ENCODE results near the gene PPP2R2C.

Gene PPP2R2C

GRCh38 chr4:6324999-6325787, 147.2 kb downstream of the PPP2R2C start:
- no peak for DNase-seq

DNA sequence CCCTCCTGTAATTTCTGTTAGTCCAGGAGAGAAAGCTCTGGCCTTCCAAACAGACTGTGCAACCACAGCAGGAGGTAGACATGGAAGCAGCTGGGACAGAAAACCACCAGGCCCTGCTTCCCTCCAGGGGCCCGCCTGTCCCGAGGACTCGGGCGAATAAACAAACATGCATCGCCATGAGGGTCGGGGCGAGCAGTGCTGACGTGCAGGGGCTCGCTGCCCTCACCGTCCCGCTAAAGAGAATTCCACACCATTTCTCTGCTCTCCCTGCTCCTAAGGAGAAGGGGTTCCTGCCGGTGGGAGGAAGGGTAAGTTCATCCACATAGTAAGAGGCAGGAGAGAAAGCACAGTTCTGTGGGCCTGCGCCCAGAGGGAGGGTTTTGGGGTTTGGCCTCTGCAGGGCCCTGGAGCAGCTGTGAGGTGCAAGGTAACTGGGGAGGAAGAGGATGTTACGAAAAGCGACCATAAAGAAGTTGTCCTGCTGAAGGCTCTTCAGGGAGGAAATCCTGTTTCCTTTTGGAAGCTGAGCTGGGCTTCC, 147.9 kb downstream of the PPP2R2C start:
- no peak for DNase-seq

DNA sequence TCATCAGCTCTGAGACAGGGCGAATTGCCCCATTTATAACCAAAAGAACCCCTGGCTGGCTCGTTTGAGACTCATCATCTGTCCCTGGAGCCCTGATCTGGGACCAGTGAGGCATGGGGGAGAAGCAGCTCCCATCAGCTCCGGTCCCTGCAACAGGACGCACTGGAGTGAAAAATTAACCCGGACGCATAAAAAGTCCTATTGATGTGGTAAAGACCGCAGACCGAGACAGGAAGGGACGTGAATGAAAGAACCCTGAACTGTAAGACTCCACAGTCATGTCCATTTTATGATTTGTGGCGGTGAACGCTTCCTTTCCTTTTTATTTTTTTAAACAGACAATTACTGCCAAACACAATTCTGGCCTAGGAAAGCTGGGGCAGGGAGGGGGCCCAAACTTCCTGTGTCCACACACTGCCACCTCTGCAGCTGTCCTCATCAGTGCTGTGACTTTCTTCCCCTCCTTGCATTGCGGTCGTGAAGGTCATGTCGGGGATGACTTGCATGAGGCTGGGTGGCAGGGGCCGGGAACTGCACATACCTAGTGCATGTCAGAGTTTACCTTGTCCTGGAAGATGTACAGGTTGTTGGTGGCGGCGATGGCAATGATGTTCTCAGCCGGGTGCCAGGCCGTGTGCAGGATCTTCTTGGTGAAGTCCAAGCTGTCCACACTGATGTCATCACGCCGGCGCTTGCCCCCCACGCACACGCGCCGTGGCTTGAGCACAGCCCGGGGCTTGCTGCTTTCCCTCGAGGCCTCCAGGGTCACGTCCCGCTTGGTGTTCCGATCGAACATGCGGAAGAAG, 149.4 kb downstream of the PPP2R2C start:
- DNase-seq: no peak

GRCh38 chr4:6322067-6322760, 150.2 kb downstream of the PPP2R2C start:
- DNase-seq: no peak

GRCh38 chr4:6321361-6321760, 151.1 kb downstream of the PPP2R2C start:
- no peak for DNase-seq

- DNase-seq: no peak
These were observed 151.8 kb downstream of the PPP2R2C start for GRCh38 chr4:6320663-6321062.

- no peak for DNase-seq
These were observed 152.8 kb downstream of the PPP2R2C start for GRCh38 chr4:6319530-6320150.

- DNase-seq: no peak
These were observed 154.2 kb downstream of the PPP2R2C start for GRCh38 chr4:6318206-6318605.

DNA sequence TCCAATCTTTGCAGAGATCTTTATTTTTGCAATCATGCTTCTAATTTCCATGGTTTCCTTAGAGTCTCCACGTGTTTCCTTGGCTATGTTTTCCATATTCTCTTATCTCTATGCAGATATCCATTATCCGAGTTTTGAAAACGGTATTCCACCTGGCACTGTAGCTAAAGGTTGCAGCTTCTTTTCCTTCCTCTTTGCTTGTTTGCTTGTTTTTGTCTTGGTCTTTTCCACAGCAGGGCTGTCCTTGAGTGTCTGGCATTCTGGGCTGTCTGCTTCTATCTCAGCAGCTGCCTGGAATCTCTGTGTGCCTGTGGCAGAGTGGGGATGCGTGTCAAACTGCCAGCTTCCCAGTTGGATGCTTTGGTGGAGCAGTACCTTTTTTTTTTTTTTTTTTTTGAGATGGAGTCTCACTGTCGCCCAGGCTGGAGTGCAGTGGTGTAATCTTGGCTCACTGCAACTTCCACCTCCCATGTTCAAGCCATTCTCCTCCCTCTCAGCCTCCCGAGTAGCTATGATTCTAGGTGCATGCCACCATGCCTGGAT, 155.9 kb downstream of the PPP2R2C start:
- no peak for DNase-seq

- peak; percentile 67 for DNase-seq
These were observed 159.2 kb downstream of the PPP2R2C start for GRCh38 chr4:6313216-6313615.

- no peak for DNase-seq
These were observed 162.6 kb downstream of the PPP2R2C start for GRCh38 chr4:6309777-6310176.

DNA sequence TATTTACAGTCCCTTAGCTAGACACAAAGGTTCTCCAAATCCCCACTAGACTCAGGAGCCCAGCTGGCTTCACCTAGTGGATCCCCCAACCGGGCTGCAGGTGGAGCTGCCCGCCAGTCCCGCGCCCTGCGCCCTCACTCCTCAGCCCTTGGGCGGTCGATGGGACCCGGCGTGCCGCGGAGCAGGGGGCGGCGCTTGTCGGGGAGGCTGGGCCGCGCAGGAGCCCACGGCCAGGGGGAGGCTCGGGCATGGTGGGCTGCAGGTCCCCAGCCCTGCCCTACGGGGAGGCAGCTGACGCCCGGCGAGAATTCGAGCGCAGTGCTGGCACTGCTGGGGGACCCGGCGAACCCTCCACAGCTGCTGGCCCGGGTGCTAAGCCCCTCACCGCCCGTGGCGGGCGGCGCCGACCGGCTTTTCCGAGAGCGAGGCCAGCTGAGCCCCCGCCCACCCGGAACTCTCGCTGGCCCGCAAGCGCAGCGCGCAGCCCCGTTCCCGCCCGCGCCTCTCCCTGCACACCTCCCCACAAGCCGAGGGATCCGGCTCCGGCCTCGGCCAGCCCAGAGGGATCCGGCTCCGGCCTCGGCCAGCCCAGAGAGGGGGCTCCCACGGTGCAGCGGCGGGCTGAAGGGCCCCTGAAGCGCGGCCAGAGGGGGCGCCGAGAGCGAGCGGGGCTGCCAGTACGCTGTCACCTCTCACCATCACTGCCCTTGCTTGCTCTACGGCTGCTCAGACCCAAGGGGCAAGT, 163.3 kb downstream of the PPP2R2C start:
- peak; percentile 90 for DNase-seq

- DNase-seq: no peak
These were observed 164.5 kb downstream of the PPP2R2C start for GRCh38 chr4:6307891-6308290.

- DNase-seq: no peak
These were observed 165.2 kb downstream of the PPP2R2C start for GRCh38 chr4:6307230-6307629.

GRCh38 chr4:6306299-6306698, 166.1 kb downstream of the PPP2R2C start:
- no peak for DNase-seq

DNA sequence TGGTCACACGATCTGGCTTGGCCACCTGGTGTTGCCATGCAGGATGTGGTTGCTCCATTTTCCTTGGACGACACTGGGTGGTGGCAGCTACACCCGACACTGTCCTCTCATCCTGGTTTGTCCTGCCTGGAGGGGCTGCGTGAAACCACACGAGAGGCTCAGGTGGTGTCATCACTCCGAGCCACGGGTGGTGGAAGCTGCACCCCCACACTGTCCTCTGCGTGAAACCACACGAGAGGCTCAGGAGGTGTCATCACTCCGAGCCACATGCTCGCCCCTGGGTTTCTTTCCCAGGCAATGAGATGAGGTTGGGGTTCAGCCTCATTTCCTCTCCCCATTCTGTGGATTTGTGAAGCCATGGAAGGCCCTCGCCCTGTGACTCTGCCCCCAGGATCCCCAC, 168.5 kb downstream of the PPP2R2C start:
- no peak for DNase-seq

DNA sequence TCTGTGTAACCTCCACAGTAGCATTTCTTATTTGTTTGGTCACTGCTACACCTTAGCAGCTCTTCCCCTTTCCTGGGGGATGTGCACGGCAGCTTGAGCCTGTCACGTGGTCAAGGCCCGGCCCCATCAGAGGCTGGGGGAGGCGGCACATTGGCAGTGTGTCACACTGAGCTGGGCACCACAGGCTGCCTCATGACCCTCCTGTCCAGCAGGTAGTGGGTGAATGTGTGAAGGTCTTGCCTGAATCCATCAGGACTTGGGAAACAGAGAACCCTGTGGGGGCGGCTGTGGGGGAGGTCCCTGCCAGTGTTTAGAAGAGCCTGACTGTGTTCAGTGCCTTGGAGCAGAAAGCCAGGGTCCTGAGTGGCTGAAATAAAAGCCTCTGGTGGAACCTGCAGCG, 169.5 kb downstream of the PPP2R2C start:
- no peak for DNase-seq

DNA sequence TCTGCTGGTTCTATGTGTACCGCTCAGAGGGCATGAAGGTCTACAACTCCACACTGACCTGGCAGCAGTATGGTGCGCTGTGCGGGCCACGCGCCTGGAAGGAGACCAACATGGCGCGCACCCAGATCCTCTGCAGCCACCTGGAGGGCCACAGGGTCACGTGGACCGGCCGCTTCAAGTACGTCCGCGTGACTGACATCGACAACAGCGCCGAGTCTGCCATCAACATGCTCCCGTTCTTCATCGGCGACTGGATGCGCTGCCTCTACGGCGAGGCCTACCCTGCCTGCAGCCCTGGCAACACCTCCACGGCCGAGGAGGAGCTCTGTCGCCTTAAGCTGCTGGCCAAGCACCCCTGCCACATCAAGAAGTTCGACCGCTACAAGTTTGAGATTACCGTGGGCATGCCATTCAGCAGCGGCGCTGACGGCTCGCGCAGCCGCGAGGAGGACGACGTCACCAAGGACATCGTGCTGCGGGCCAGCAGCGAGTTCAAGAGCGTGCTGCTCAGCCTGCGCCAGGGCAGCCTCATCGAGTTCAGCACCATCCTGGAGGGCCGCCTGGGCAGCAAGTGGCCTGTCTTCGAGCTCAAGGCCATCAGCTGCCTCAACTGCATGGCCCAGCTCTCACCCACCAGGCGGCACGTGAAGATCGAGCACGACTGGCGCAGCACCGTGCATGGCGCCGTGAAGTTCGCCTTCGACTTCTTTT, 170.5 kb downstream of the PPP2R2C start:
- no peak for DNase-seq

- no peak for DNase-seq
These were observed 171.2 kb downstream of the PPP2R2C start for GRCh38 chr4:6301051-6301731.

DNA sequence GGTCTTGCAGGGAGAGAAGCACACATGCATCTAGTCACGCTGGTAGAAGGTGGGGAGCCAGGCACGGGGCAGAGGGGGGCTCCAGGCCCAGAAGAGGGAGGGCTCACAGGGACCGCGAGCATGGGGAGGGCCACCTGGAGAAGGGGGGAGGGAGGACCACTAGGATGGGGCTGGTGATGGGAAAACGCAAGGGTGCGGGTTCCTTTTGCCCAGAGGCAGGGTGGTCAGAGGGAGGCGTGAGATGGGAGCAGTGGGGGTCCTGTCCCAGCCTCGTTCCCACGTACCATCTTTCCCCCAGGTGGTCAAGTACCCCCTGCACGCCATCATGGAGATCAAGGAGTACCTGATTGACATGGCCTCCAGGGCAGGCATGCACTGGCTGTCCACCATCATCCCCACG, 172.1 kb downstream of the PPP2R2C start:
- no peak for DNase-seq

DNA sequence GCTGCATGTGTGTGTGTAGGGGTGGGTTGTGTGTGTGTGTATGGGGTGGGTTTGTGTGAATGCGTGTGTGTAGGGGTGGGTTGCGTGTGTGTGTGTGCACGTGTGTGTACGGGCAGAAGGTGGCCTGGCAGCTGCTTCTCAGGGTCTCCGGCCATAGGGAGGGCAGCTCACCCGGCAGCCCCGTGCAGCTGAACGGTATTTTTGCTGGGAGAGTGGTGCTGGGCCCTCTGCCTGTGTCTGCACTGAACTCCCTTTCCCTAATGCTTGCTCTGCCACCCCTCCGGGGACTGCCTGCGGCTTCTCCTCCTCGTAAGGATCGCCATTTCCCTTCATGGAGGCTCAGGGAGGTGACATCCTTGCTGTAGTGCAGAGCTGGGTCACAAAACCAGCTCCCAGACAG, 172.5 kb downstream of the PPP2R2C start:
- DNase-seq: no peak
